Transverse colon (tissue), 4 donors: ENCODE measurements around the gene TAF4.

Experiments used
- EP300 ChIP-seq: sonication (generic); formaldehyde crosslinking; IDR thresholded peaks from one replicate; pipeline ENCODE4 v1.6.1; 2017; ENCODE audit warnings: antibody characterized with exemption, low read depth
- POLR2A ChIP-seq: fragments of 450-650 bp; IDR thresholded peaks from one replicate; pipeline ENCODE4 v1.6.1; 2016; ENCODE audit warnings: antibody characterized with exemption, mild to moderate bottlenecking, moderate library complexity
- POLR2AphosphoS5 ChIP-seq, 3 donors: sonication (generic); formaldehyde crosslinking; IDR thresholded peaks; one replicate each; pipeline ENCODE4 v1.6.1; 2016; ENCODE audit warnings: antibody characterized with exemption in 3 of 3
- TF ChIP-seq, protein P1 (sequence below), 5 experiments: fragments of 200-600 bp in 3 of 5; fragments of 450-650 bp in 2 of 5; sonication (generic) in 3 of 5; IDR thresholded peaks; 1 replicate in 2 of 5; 2 replicates in 3 of 5; pipeline ENCODE4 v1.5.1; 2016 to 2017; ENCODE audit warnings: antibody characterized with exemption in 5 of 5, inconsistent platforms in 3 of 5, mild to moderate bottlenecking in 2 of 5, moderate library complexity in 1 of 5

DNA sequence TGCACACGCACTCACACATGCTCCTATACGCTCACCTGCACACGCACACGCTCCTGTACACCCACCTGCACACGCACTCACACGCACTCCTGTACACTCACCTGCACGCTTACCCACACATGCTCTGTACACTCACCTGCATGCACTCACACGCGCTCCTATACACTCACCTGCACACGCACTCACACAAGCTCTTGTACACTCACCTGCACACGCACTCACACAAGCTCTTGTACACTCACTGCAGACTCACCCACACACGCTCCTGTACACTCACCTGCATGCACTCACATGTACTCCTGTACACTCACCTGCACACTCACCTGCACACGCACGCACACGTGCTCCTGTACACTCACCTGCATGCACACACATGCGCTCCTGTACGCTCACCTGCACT lies 22.0 kb upstream of the TAF4 start:
- TF ChIP-seq POLR2AphosphoS5 (IDR thresholded peaks at IDR 0.05) (no peak), POLR2A (no peak), EP300 (no peak)
- TF ChIP-seq, protein P1, sequence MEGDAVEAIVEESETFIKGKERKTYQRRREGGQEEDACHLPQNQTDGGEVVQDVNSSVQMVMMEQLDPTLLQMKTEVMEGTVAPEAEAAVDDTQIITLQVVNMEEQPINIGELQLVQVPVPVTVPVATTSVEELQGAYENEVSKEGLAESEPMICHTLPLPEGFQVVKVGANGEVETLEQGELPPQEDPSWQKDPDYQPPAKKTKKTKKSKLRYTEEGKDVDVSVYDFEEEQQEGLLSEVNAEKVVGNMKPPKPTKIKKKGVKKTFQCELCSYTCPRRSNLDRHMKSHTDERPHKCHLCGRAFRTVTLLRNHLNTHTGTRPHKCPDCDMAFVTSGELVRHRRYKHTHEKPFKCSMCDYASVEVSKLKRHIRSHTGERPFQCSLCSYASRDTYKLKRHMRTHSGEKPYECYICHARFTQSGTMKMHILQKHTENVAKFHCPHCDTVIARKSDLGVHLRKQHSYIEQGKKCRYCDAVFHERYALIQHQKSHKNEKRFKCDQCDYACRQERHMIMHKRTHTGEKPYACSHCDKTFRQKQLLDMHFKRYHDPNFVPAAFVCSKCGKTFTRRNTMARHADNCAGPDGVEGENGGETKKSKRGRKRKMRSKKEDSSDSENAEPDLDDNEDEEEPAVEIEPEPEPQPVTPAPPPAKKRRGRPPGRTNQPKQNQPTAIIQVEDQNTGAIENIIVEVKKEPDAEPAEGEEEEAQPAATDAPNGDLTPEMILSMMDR (IDR thresholded peaks at IDR 0.05): no peak
